ENCODE measurements around the gene ERICH4. TPM values are rescaled to one million over a fixed set of nuclear protein-coding genes. Genes with fewer than 3 reads are reported as not detected.

ERICH4 gene
- total and polyA plus RNA-seq, 9 of the 15 experiments (the other 6 are each of a cell fraction or from before 2014, with no cell fraction given): not detected

DNA sequence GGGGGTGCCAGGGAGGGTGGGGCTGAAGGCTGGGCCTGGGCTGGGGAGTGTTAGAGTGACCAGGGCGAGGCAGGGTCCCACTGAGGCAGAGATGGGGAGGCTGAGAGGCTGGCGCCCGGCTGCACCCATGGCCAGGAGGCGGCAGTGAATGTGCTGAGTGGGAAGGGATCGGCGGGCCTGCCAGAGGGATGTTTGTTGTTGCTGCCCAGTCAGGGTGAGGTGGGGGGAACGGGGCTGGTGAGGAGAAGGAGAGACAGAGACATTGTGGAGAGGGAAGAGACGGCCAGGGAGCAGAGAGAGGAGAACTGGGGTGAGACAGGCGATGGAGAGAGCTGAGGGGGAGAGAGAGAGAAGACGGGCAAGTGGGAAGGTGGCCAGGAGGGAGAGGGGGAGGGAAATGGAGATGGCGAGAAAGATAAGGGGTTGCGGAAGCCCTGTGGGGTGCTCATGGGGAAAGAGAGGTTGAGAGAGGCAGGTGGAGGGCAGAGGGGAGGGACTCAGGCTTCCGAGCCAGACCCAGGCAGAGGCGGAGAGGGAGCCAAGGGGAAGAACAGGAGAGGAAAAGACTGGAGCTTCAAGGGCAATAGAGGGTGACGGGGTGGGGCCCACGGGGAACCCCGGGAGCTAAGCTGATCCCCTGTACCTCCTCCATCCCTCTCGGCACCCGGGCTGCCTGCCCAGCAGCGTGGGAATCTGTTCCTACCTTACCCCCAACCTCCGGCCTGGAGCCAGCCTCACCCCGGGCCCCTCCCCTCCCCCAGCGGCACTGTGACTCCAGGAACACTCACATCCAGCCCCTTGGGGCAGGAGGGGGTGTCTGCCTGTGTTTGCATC is 15.1 kb upstream of the ERICH4 start:
- Histone ChIP-seq H3K9me1 (ENCODE audit: control insufficient read depth, insufficient read depth, low read length) (no peaks in the 10 kb centered on the region), H3K27me3 (ENCODE audit: control insufficient read depth in 2 of 2, insufficient read depth in 2 of 2, low read length in 2 of 2) (no peaks in the 10 kb centered on the region), H3K4me3 (peak overlapping the region; percentile 35), H3K27ac (ENCODE audit: extremely low read depth, low read depth, low read length) (peak overlapping the region; percentile 79), H3K9me3 (replicated peaks; ENCODE audit: control insufficient read depth, insufficient read depth, low read depth, low read length) (no peaks in the 10 kb centered on the region), H3K79me2 (ENCODE audit: control insufficient read depth, insufficient read depth, low read length) (peaks cover 8% of the 10 kb centered on the region; the same call in 2 of the 3 replicates), H3K4me2 (ENCODE audit: insufficient read depth, low read length) (peak overlapping the region; percentile 85), H3K36me3 (ENCODE audit: control insufficient read depth, insufficient read depth, low read length) (peaks cover 44% of the 10 kb centered on the region), H3K9ac (ENCODE audit: insufficient read depth in 1 of 2, low read depth in 2 of 2, low read length in 2 of 2) (peak overlapping the region; percentile 63 to 85), H4K20me1 (replicated peaks; ENCODE audit: control insufficient read depth, insufficient read depth, low read length) (no peaks in the 10 kb centered on the region; the same call in 1 of the 2 replicates), H2AFZ (ENCODE audit: low read depth, low read length) (peak overlapping the region; percentile 83), H3K4me1 (replicated peaks in 1 of 2; ENCODE audit: control insufficient read depth in 2 of 2, insufficient read depth in 2 of 2, low read length in 2 of 2) (peaks cover 23 to 59% of the 10 kb centered on the region in 2 experiments)
- CTCF ChIA-PET (ENCODE audit: low intra/inter-chr PET ratio): no interaction called here
- FAIRE-seq (peak; percentile 70), ATAC-seq (peak; percentile 37), DNase-seq (ENCODE audit: extremely low read depth in 1 of 4, low spot score in 3 of 4) (peak; percentile 61 to 74 (median 72))
- POLR2A ChIA-PET: interaction anchor here (0.6 to 3.3 kb wide), 4 partner anchors 9 to 34 kb away, joined by 3 to 15 read pairs (median 8); partner anchors contain the start of gene DMAC2
- BruUV-seq (replicated peaks): no TSS peak
- 2% methylated on average over 14 of the region's 23 CpGs for WGBS (ENCODE audit: insufficient coverage, low coverage, missing lambda C conversion rate)
- intact Hi-C loops (cut with micrococcal nuclease): no loop called here
- in situ Hi-C loops (cut with MboI): no loop called here
- TF ChIP-seq MTA3 (IDR thresholded peaks at IDR 0.05; ENCODE audit: borderline replicate concordance) (peak; percentile 53; the same call in 1 of the 2 replicates), HMGN3 (IDR thresholded peaks at IDR 0.05; ENCODE audit: borderline replicate concordance, extremely low read depth, insufficient read length, low read depth, low read length) (no peak), RCOR1 (IDR thresholded peaks at IDR 0.05; ENCODE audit: borderline replicate concordance in 1 of 2, low read depth in 2 of 2, low read length in 2 of 2) (peak in 1 of 2 experiments; percentile 48; a peak in 2 of 4 replicates), DNMT1 (IDR thresholded peaks at IDR 0.05) (0 out of 2 replicates have a peak, but pooled peaks have one; percentile 46), AFF1 (IDR thresholded peaks at IDR 0.05; ENCODE audit: low read depth in 1 of 2, partially characterized antibody in 2 of 2) (peak in 1 of 2 experiments; percentile 67), MTA2 (IDR thresholded peaks at IDR 0.05; ENCODE audit: low read depth) (peak; percentile 48; the same call in 1 of the 2 replicates), HDAC2 (IDR thresholded peaks at IDR 0.05) (peak; percentile 69; the same call in 1 of the 2 replicates), ZBTB17 (CRISPR knock-in tag; IDR thresholded peaks at IDR 0.05) (no peak), ARNT (IDR thresholded peaks at IDR 0.05) (peak; percentile 74 to 78; a peak in 2 of 4 replicates), CBX8 (IDR thresholded peaks at IDR 0.05; ENCODE audit: borderline replicate concordance, extremely low read depth, low read depth, low read length, poor library complexity, severe bottlenecking) (no peak), BCOR (IDR thresholded peaks at IDR 0.05) (peak; percentile 75), GABPB1 (CRISPR knock-in tag; IDR thresholded peaks at IDR 0.05) (peak; percentile 28; the same call in 1 of the 2 replicates), SMARCA4 (IDR thresholded peaks at IDR 0.05) (peak; percentile 72), ARID1B (IDR thresholded peaks at IDR 0.05) (peak; percentile 75), ZNF586 (CRISPR knock-in tag; conservative IDR thresholded peaks at IDR 0.05) (no peak), HDAC1 (IDR thresholded peaks at IDR 0.05) (peak in 1 of 2 experiments; percentile 85; a peak in 2 of 4 replicates)
- TF ChIP-seq, protein P1, sequence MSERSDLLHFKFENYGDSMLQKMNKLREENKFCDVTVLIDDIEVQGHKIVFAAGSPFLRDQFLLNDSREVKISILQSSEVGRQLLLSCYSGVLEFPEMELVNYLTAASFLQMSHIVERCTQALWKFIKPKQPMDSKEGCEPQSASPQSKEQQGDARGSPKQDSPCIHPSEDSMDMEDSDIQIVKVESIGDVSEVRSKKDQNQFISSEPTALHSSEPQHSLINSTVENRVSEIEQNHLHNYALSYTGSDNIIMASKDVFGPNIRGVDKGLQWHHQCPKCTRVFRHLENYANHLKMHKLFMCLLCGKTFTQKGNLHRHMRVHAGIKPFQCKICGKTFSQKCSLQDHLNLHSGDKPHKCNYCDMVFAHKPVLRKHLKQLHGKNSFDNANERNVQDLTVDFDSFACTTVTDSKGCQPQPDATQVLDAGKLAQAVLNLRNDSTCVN (CRISPR knock-in tag; IDR thresholded peaks at IDR 0.05): peak; percentile 97
